SJSA1 (cell line): ENCODE results near the gene PEX5L. TPM values are rescaled to one million over a fixed set of nuclear protein-coding genes. Genes with fewer than 3 reads are reported as not detected.
A peak's percentile ranks its signal among the peaks of the same experiment; 100 is the strongest.
"Not testable (repeated sequence)": the region's sequence is repeated elsewhere in the genome, so short reads cannot be mapped to it uniquely, and the experiment has no call there.

ENCODE experiments used
- DNase-seq, 2 experiments: peaks; one replicate each; pipeline ENCODE4 v3.0.0-alpha.2; 2015 to 2020; ENCODE audit warnings: low spot score in 2 of 2, low read depth in 1 of 2
- H3K27ac ChIP-seq: fragments of 250-450 bp; sonication (Bioruptor Pico); 2 replicates; pipeline ENCODE4 v1.5.1; 2020; ENCODE audit warnings: mild to moderate bottlenecking, moderate library complexity
- H3K27me3 ChIP-seq: fragments of 250-450 bp; sonication (Bioruptor Pico); replicated peaks from 2 replicates; pipeline ENCODE4 v1.5.1; 2020; ENCODE audit warnings: mild to moderate bottlenecking, moderate library complexity
- H3K36me3 ChIP-seq: fragments of 250-450 bp; sonication (Bioruptor Pico); 2 replicates; pipeline ENCODE4 v1.5.1; 2020; ENCODE audit warnings: mild to moderate bottlenecking
- H3K4me1 ChIP-seq: fragments of 250-450 bp; sonication (Bioruptor Pico); replicated peaks from 2 replicates; pipeline ENCODE4 v1.6.1; 2021; ENCODE audit warnings: mild to moderate bottlenecking
- H3K4me3 ChIP-seq: fragments of 250-450 bp; sonication (Bioruptor Pico); 2 replicates; pipeline ENCODE4 v1.5.1; 2020; ENCODE audit warnings: mild to moderate bottlenecking
- H3K9me3 ChIP-seq: fragments of 250-450 bp; sonication (Bioruptor Pico); replicated peaks from 2 replicates; pipeline ENCODE4 v1.5.1; 2020; ENCODE audit warnings: mild to moderate bottlenecking
- total RNA-seq: library from RNA; depleted of rRNA; stranded (reverse); fragments of >200 nt; shearing (Covaris generic); gene quantifications from 2 replicates; pipeline ENCODE4 v1.2.3, GENCODE V29; 2014

PEX5L gene
- total RNA-seq, 1 experiment from 2014 or later: not detected

GRCh38 chr3:180055656-180056055 is 18.9 kb upstream of the PEX5L start:
- DNase-seq: not testable (repeated sequence)

GRCh38 chr3:180049391-180049790 is 12.7 kb upstream of the PEX5L start:
- no peaks in the 10 kb centered on the region for H3K4me1 ChIP-seq
- H3K27ac ChIP-seq: no peak overlapping the region
- H3K36me3 ChIP-seq: no peaks in the 10 kb centered on the region
- H3K4me3 ChIP-seq: no peak overlapping the region
- no peaks in the 10 kb centered on the region for H3K9me3 ChIP-seq
- H3K27me3 ChIP-seq: no peaks in the 10 kb centered on the region
- no peak for DNase-seq

More at GRCh38 chr3:180055656-180056055, 18.9 kb upstream of the PEX5L start:
- H3K9me3 ChIP-seq, H3K4me1 ChIP-seq, H3K27ac ChIP-seq, H3K27me3 ChIP-seq, H3K36me3 ChIP-seq, H3K4me3 ChIP-seq: not testable (repeated sequence)

GRCh38 chr3:180048840-180049239 is 12.1 kb upstream of the PEX5L start:
- Histone ChIP-seq H3K4me1 (no peaks in the 10 kb centered on the region), H3K27me3 (no peaks in the 10 kb centered on the region), H3K4me3 (no peak overlapping the region), H3K9me3 (no peaks in the 10 kb centered on the region), H3K36me3 (no peaks in the 10 kb centered on the region), H3K27ac (no peak overlapping the region)
- DNase-seq: no peak

GRCh38 chr3:180048103-180048502 is 11.4 kb upstream of the PEX5L start:
- Histone ChIP-seq H3K27me3 (no peaks in the 10 kb centered on the region), H3K4me3 (no peak overlapping the region), H3K36me3 (no peaks in the 10 kb centered on the region), H3K9me3 (no peaks in the 10 kb centered on the region), H3K27ac (no peak overlapping the region), H3K4me1 (no peaks in the 10 kb centered on the region)
- DNase-seq: no peak

GRCh38 chr3:180040966-180041365 is 4.2 kb upstream of the PEX5L start:
- Histone ChIP-seq H3K36me3 (no peaks in the 10 kb centered on the region), H3K27me3 (peaks cover 24% of the 10 kb centered on the region), H3K4me3 (no peak overlapping the region), H3K27ac (no peak overlapping the region), H3K9me3 (no peaks in the 10 kb centered on the region), H3K4me1 (peaks cover 6% of the 10 kb centered on the region; the same call in 1 of the 2 replicates)
- no peak for DNase-seq

GRCh38 chr3:180036092-180036670 is 556 bp downstream of the PEX5L start:
- no peaks in the 10 kb centered on the region for H3K9me3 ChIP-seq
- H3K4me3 ChIP-seq: no peak overlapping the region
- peak in 1 of 2 experiments; percentile 2 for DNase-seq
- no peaks in the 10 kb centered on the region for H3K36me3 ChIP-seq
- peaks cover 6% of the 10 kb centered on the region; the same call in 1 of the 2 replicates for H3K4me1 ChIP-seq
- peaks cover 37% of the 10 kb centered on the region for H3K27me3 ChIP-seq
- no peak overlapping the region for H3K27ac ChIP-seq

GRCh38 chr3:180026997-180027396 is 9.7 kb downstream of the PEX5L start:
- H3K36me3 ChIP-seq: no peaks in the 10 kb centered on the region
- no peaks in the 10 kb centered on the region for H3K9me3 ChIP-seq
- no peak overlapping the region for H3K27ac ChIP-seq
- no peaks in the 10 kb centered on the region for H3K4me1 ChIP-seq
- no peak overlapping the region for H3K4me3 ChIP-seq
- DNase-seq: no peak
- H3K27me3 ChIP-seq: 0 out of 2 replicates have a peak, but pooled peaks cover 3% of the 10 kb centered on the region

- no peak overlapping the region for H3K27ac ChIP-seq
- no peaks in the 10 kb centered on the region for H3K4me1 ChIP-seq
- no peaks in the 10 kb centered on the region for H3K36me3 ChIP-seq
- no peak for DNase-seq
- H3K9me3 ChIP-seq: no peaks in the 10 kb centered on the region
- no peak overlapping the region for H3K4me3 ChIP-seq
- H3K27me3 ChIP-seq: no peaks in the 10 kb centered on the region
Observed at GRCh38 chr3:180018543-180018942, 18.2 kb downstream of the PEX5L start.

- no peaks in the 10 kb centered on the region for H3K4me1 ChIP-seq
- H3K4me3 ChIP-seq: no peak overlapping the region
- H3K27ac ChIP-seq: no peak overlapping the region
- H3K36me3 ChIP-seq: no peaks in the 10 kb centered on the region
- DNase-seq: no peak
- H3K9me3 ChIP-seq: no peaks in the 10 kb centered on the region
- H3K27me3 ChIP-seq: no peaks in the 10 kb centered on the region
Observed at GRCh38 chr3:180017846-180018245, 18.9 kb downstream of the PEX5L start.

GRCh38 chr3:180011927-180012326 is 24.8 kb downstream of the PEX5L start:
- Histone ChIP-seq H3K27me3 (no peaks in the 10 kb centered on the region), H3K27ac (no peak overlapping the region), H3K4me3 (no peak overlapping the region), H3K36me3 (no peaks in the 10 kb centered on the region), H3K9me3 (no peaks in the 10 kb centered on the region), H3K4me1 (no peaks in the 10 kb centered on the region)
- DNase-seq: no peak

GRCh38 chr3:180008318-180008717 is 28.4 kb downstream of the PEX5L start:
- not testable (repeated sequence) for H3K4me1 ChIP-seq, H3K4me3 ChIP-seq, H3K36me3 ChIP-seq, H3K27me3 ChIP-seq, H3K9me3 ChIP-seq, H3K27ac ChIP-seq, DNase-seq

- no peak overlapping the region for H3K4me3 ChIP-seq
- no peaks in the 10 kb centered on the region for H3K4me1 ChIP-seq
- no peak for DNase-seq
Observed at GRCh38 chr3:180004542-180004941, 32.2 kb downstream of the PEX5L start.

GRCh38 chr3:180002006-180002405 is 34.7 kb downstream of the PEX5L start:
- H3K4me1 ChIP-seq: no peaks in the 10 kb centered on the region
- no peaks in the 10 kb centered on the region for H3K27me3 ChIP-seq
- H3K36me3 ChIP-seq: no peaks in the 10 kb centered on the region
- no peak overlapping the region for H3K4me3 ChIP-seq
- H3K9me3 ChIP-seq: no peaks in the 10 kb centered on the region
- DNase-seq: no peak
- no peak overlapping the region for H3K27ac ChIP-seq

More at GRCh38 chr3:180004542-180004941, 32.2 kb downstream of the PEX5L start:
- Histone ChIP-seq H3K36me3 (no peaks in the 10 kb centered on the region), H3K27me3 (no peaks in the 10 kb centered on the region), H3K9me3 (no peaks in the 10 kb centered on the region), H3K27ac (no peak overlapping the region)

- no peaks in the 10 kb centered on the region for H3K27me3 ChIP-seq
- H3K36me3 ChIP-seq: no peaks in the 10 kb centered on the region
- no peaks in the 10 kb centered on the region for H3K4me1 ChIP-seq
- no peak for DNase-seq
- no peak overlapping the region for H3K27ac ChIP-seq
- no peaks in the 10 kb centered on the region for H3K9me3 ChIP-seq
- no peak overlapping the region for H3K4me3 ChIP-seq
Observed at GRCh38 chr3:180000500-180000899, 36.2 kb downstream of the PEX5L start.

GRCh38 chr3:179995406-179995805 is 41.3 kb downstream of the PEX5L start:
- no peaks in the 10 kb centered on the region for H3K36me3 ChIP-seq
- H3K9me3 ChIP-seq: no peaks in the 10 kb centered on the region
- H3K27me3 ChIP-seq: no peaks in the 10 kb centered on the region
- H3K4me3 ChIP-seq: no peak overlapping the region
- no peak overlapping the region for H3K27ac ChIP-seq
- no peaks in the 10 kb centered on the region for H3K4me1 ChIP-seq
- no peak for DNase-seq
